ENCODE data around the gene PSMC1. TPM values are rescaled to one million over a fixed set of nuclear protein-coding genes. Genes with fewer than 3 reads are reported as not detected.

Gene PSMC1
- total RNA-seq, 1 experiment from 2014 or later: 132 TPM

DNA sequence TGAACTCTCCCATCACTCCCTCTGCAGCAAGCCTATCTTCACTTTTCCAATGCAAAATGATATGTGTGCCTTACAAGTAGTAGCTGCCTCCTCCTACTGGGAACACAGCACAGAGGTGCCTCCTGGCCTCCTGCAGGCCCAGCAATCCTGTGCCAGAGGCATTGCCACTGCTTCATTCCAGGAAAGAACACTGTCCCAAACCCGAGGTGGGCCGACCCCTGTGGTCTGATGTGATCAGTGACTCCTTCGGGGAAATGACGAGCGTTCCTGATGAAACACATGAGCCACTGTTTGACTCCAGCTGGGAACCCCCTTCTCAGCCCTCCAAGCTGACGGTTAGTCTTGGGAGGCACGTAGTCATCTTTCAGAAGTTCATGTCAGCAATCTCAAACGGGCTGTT, 19.5 kb downstream of the PSMC1 start:
- no peaks in the 10 kb centered on the region for H3K27me3 ChIP-seq (ENCODE audit: insufficient read depth, low read length)
- RAD21 ChIA-PET (ENCODE audit: low non-redundant PET in 1 of 2, low total read pairs in 2 of 2, uncharacterized antibody in 2 of 2, unreplicated experiment in 2 of 2): no interaction called here
- POLR2A ChIA-PET: no interaction called here

More for the DNA sequence above, 19.5 kb downstream of the PSMC1 start:
- Histone ChIP-seq H3K79me2 (ENCODE audit: insufficient read depth, low read length) (no peaks in the 10 kb centered on the region), H3K27ac (ENCODE audit: low read depth, low read length) (no peak overlapping the region), H4K20me1 (ENCODE audit: insufficient read depth) (no peaks in the 10 kb centered on the region), H3K9ac (ENCODE audit: low read length) (no peak overlapping the region), H3K4me1 (ENCODE audit: control insufficient read depth in 1 of 2, insufficient read depth in 2 of 2, low read length in 2 of 2) (no peaks in the 10 kb centered on the region), H2AFZ (ENCODE audit: low read depth, low read length, poor library complexity, severe bottlenecking) (no peak overlapping the region), H3K9me2 (ENCODE audit: insufficient read depth) (no peaks in the 10 kb centered on the region), H3K4me2 (ENCODE audit: low read length) (no peak overlapping the region), H3K36me3 (ENCODE audit: control insufficient read depth in 1 of 2, insufficient read depth in 2 of 2, low read length in 2 of 2) (peaks cover 15 to 18% of the 10 kb centered on the region in 2 experiments), H3K9me3 (ENCODE audit: control insufficient read depth in 1 of 2, insufficient read depth in 1 of 2, low read depth in 1 of 2, low read length in 2 of 2) (no peaks in the 10 kb centered on the region), H3K4me3 (replicated peaks in 1 of 2; ENCODE audit: low read depth in 1 of 2, low read length in 2 of 2) (no peak overlapping the region)
- intact Hi-C loops (cut with micrococcal nuclease): no loop called here
- no TSS peak for BruUV-seq (replicated peaks)
- TF ChIP-seq POLR2AphosphoS5 (IDR thresholded peaks at IDR 0.05; ENCODE audit: low read depth, low read length): no peak
- no peak for TF ChIP-seq CBX3 (IDR thresholded peaks at IDR 0.05; ENCODE audit: low read depth)
- no peak for TF ChIP-seq EZH2 (IDR thresholded peaks at IDR 0.05)
- TF ChIP-seq, protein P1, sequence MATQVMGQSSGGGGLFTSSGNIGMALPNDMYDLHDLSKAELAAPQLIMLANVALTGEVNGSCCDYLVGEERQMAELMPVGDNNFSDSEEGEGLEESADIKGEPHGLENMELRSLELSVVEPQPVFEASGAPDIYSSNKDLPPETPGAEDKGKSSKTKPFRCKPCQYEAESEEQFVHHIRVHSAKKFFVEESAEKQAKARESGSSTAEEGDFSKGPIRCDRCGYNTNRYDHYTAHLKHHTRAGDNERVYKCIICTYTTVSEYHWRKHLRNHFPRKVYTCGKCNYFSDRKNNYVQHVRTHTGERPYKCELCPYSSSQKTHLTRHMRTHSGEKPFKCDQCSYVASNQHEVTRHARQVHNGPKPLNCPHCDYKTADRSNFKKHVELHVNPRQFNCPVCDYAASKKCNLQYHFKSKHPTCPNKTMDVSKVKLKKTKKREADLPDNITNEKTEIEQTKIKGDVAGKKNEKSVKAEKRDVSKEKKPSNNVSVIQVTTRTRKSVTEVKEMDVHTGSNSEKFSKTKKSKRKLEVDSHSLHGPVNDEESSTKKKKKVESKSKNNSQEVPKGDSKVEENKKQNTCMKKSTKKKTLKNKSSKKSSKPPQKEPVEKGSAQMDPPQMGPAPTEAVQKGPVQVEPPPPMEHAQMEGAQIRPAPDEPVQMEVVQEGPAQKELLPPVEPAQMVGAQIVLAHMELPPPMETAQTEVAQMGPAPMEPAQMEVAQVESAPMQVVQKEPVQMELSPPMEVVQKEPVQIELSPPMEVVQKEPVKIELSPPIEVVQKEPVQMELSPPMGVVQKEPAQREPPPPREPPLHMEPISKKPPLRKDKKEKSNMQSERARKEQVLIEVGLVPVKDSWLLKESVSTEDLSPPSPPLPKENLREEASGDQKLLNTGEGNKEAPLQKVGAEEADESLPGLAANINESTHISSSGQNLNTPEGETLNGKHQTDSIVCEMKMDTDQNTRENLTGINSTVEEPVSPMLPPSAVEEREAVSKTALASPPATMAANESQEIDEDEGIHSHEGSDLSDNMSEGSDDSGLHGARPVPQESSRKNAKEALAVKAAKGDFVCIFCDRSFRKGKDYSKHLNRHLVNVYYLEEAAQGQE (IDR thresholded peaks at IDR 0.05; ENCODE audit: low read depth): no peak
- TF ChIP-seq, protein P2, sequence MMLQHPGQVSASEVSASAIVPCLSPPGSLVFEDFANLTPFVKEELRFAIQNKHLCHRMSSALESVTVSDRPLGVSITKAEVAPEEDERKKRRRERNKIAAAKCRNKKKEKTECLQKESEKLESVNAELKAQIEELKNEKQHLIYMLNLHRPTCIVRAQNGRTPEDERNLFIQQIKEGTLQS (IDR thresholded peaks at IDR 0.05): no peak
- TF ChIP-seq FOSL1 (IDR thresholded peaks at IDR 0.05; ENCODE audit: low read depth): no peak
- TF ChIP-seq ELF1 (IDR thresholded peaks at IDR 0.05; ENCODE audit: borderline replicate concordance, low read depth): no peak
- no peak for TF ChIP-seq SIN3A (IDR thresholded peaks at IDR 0.05; ENCODE audit: low read depth)
- no peak for TF ChIP-seq YY1 (IDR thresholded peaks at IDR 0.05; ENCODE audit: extremely low read depth, insufficient replicate concordance, low read depth, low read length)
- TF ChIP-seq TCF7L2 (IDR thresholded peaks at IDR 0.05; ENCODE audit: borderline replicate concordance, extremely low read depth, insufficient read depth, insufficient read length): no peak
- no peak for TF ChIP-seq CEBPB (IDR thresholded peaks at IDR 0.05; ENCODE audit: low read depth)
- TF ChIP-seq, protein P3, sequence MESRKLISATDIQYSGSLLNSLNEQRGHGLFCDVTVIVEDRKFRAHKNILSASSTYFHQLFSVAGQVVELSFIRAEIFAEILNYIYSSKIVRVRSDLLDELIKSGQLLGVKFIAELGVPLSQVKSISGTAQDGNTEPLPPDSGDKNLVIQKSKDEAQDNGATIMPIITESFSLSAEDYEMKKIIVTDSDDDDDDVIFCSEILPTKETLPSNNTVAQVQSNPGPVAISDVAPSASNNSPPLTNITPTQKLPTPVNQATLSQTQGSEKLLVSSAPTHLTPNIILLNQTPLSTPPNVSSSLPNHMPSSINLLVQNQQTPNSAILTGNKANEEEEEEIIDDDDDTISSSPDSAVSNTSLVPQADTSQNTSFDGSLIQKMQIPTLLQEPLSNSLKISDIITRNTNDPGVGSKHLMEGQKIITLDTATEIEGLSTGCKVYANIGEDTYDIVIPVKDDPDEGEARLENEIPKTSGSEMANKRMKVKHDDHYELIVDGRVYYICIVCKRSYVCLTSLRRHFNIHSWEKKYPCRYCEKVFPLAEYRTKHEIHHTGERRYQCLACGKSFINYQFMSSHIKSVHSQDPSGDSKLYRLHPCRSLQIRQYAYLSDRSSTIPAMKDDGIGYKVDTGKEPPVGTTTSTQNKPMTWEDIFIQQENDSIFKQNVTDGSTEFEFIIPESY (IDR thresholded peaks at IDR 0.05; ENCODE audit: extremely low read depth, insufficient replicate concordance, low read length): no peak
- TF ChIP-seq, protein P4, sequence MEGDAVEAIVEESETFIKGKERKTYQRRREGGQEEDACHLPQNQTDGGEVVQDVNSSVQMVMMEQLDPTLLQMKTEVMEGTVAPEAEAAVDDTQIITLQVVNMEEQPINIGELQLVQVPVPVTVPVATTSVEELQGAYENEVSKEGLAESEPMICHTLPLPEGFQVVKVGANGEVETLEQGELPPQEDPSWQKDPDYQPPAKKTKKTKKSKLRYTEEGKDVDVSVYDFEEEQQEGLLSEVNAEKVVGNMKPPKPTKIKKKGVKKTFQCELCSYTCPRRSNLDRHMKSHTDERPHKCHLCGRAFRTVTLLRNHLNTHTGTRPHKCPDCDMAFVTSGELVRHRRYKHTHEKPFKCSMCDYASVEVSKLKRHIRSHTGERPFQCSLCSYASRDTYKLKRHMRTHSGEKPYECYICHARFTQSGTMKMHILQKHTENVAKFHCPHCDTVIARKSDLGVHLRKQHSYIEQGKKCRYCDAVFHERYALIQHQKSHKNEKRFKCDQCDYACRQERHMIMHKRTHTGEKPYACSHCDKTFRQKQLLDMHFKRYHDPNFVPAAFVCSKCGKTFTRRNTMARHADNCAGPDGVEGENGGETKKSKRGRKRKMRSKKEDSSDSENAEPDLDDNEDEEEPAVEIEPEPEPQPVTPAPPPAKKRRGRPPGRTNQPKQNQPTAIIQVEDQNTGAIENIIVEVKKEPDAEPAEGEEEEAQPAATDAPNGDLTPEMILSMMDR (IDR thresholded peaks at IDR 0.05 in 2 of 3, conservative IDR thresholded peaks at IDR 0.05 in 1 of 3; ENCODE audit: borderline replicate concordance in 1 of 3, insufficient read depth in 1 of 3, low read depth in 2 of 3, low read length in 2 of 3): no peak
- TF ChIP-seq RAD21 (IDR thresholded peaks at IDR 0.05; ENCODE audit: low read depth): no peak
- TF ChIP-seq SP1 (IDR thresholded peaks at IDR 0.05; ENCODE audit: low read depth): no peak
- no peak for TF ChIP-seq EZH2phosphoT487 (IDR thresholded peaks at IDR 0.05; ENCODE audit: borderline replicate concordance)
- CTCF ChIA-PET: no interaction called here
- ATAC-seq (no peak), DNase-seq (ENCODE audit: low read depth, low spot score) (no peak)
